SHP77 treated with DMSO at 0.1 percent for 48 hours (cell line): Measurements from ENCODE around the gene MIA3.
"Not testable (repeated sequence)": the region's sequence is repeated elsewhere in the genome, so short reads cannot be mapped to it uniquely, and the experiment has no call there.

Experiments
- DNase-seq: peaks from one replicate; lab custom pipeline; 2025; lab: John Stamatoyannopoulos, UW

Gene MIA3

DNA sequence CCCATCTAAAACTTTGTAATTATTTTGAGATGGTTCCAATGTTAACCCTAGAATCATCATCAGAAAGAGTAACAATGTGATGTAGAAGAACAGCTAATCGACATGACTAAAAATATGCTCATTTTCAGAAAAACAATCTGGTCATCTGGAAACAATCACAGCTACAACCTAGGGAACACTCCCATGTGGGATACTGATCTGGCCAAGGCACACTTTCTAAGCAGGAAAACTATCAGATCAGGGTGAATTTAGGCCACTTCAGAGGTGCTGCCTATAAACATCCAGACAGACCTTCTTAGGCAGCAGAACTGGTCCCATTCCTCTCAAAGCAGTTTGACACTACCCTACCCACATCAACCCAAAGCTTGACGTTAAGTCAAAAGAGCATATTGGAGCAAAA is 51.2 kb downstream of the MIA3 start:
- not testable (repeated sequence) for DNase-seq

DNA sequence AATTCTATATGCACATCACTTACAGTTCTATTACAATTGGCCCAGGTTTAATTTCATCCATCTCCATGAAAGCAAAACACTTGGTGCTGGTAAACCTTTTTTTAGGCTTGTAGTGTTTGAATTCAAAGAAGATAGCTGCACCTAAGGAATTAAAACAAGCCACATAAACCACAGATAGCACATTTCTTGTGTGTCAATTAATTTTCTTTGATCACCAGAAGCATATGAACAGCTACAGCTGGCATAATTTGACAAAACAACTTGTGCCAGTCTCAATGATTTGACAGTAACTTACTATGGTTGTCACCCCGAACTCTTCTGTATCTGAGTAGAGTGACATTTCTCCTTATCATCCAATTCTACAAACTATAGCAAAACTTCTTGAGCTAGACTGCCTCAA is 52.2 kb downstream of the MIA3 start:
- DNase-seq: no peak

DNA sequence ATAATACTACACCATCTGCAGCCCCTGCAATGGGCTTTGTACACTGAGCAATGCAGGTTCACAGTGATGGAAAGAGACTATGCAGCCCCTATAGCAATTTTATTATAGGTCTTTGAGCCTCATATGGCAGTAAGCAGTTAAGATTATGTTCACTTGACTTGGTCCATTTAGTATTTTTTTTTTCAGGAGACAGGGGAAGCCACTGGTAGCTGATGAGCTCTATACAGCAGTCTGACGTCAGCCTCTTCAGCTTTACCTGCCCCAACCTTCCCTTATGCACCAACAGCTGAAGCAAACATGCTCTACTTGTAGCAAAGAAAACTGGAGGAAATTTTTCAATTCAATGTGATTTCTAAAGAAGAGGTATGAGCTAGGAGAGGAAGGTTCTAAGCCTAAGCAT is 62.2 kb downstream of the MIA3 start:
- no peak for DNase-seq

- no peak for DNase-seq
Observed at GRCh38 chr1:222691016-222691415, 73.1 kb downstream of the MIA3 start.

- DNase-seq: no peak
Observed at GRCh38 chr1:222694927-222695326, 77.0 kb downstream of the MIA3 start.

GRCh38 chr1:222696741-222697140 is 78.8 kb downstream of the MIA3 start:
- DNase-seq: no peak

DNA sequence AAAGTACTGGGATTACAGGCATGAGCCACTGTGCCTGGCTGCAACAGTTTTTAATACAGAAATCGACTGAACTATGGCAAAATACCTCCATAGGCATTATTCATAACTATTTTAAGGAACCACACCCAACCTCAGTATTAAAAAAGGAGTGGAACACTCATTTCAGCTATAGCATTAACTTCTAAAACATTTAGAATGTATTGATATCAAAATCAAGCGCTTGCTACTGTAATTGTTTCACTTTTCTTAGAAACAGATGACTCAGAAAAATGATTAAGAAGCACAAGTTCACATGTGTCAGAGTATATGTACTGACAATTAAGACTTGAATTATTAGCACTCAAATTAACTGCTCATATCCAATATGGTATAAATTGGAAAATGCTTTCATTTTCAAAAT is 79.3 kb downstream of the MIA3 start:
- DNase-seq: no peak

DNA sequence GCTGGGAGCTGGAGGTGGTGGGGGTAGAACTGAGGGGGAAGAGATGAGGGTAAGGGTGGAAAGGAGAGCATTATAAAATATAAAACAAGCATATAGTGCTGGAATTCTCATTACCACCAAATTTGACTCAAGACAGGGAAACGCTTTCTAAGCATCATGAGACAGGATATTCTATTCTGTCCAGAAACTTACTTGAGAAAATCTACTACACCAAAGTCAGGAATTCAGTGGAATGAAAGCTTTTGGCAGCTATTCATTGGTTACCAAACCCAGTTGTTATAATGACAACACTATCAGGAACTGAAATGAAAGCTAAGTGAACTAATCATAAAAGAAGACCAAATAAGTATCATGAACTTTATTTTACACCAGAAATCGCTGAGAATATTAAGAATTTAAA is 79.9 kb downstream of the MIA3 start:
- no peak for DNase-seq

DNA sequence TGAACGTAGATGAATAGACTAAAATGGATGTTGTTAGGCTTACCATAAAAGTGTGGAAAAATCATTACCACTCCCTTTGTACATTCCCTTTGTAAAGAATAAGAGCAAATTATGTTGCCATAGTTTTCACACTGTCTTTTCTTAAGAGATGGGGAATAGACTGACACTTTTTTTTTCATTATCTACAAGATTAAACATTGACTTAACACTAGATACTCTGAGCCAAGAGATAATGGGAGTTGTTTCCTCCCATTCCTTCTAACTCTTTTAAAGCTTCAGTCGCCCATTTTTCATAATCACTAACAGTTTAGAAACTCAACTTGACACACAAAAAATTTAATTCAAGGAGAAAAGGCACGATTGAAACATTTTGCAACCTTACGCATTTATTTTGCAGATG is 84.3 kb downstream of the MIA3 start:
- DNase-seq: no peak

DNA sequence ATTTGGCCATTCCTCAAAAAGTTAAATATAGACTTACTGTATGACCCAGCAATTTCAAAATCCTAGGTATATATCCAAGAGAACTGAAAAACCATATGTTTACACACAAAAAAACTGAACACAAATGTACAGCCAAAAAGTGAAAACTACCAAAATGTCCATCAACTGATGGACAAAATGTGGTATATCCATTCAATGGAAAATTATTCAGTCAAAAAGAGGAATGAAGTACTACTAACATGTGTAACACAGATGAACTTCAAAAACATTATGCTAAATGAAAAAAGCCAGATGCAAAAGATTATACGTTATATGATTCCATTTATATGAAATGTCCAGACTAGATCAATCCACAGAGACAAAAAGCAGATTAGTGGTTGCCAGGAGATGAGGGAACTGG is 86.4 kb downstream of the MIA3 start:
- no peak for DNase-seq

DNA sequence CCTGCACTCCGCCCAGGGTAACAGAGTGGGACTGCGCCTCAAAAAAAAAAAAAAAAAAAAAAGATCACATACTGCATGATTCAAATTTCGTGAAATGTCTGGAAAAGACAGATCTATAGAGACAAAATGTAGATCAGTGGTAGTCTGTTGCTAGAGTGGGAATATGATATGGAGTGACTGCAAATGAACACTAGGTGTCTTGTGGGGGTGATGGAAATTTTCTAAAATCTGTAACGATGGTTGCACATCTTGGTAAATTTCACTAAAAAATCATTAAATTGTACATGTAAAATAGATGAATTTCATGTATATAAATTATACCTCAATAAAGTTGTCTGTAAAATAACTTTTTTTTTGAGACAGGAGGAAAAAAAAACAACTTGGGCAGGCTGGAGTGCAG is 88.9 kb downstream of the MIA3 start:
- no peak for DNase-seq

- DNase-seq: no peak
Observed at GRCh38 chr1:222709700-222710153, 91.8 kb downstream of the MIA3 start.

DNA sequence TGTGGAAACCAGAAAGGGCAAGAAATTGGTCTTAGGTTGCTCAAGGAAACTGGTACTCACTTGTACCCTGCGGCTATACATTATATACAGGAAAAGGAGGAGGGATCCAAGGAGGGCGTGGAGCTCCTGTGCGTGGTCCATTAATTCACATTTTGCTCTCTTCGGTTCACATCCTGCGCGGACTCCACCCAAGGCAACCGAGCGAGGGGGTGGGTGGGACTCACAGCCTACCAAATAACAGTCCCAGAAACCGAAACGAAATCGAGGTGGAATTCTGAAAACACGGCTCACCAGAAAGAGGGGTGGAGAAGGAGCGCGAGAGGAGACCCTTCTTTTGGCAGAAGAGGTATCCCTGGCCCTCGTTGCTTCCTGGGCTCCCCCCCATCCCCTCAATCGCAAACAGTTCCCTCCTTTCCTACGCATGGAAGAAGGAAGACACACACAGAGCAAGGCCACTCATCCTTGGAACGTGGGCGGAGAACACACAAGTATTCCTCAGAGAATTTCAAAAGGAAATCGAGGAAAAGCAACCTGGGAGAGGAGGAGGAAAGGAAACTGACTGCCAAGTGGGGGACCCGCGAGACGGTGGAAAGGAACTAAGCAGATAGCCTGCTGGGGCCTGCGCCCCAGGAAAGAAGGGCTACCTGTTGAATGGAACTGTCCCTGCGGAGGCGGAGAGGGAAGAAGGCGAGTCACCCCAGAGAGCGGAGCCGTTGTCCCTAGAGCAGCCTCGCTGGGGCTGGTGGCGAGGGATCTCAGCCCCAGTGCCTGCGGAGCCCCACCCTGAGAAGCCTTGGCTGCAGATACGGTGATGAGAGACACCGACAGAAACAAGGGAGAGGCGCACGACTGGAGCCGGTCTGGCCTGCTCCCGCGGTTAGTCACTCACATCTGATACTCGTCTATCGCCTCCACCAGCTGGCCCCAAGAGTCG is 93.7 kb downstream of the MIA3 start:
- DNase-seq: no peak

- DNase-seq: peak; percentile 66
Observed at GRCh38 chr1:222712253-222713090, 94.6 kb downstream of the MIA3 start, which contains the start of the genes AIDA and BROX. TSS of gene AIDA (minus strand) at chr1:222712491. CDS start at chr1:222712317, 174 bp downstream. TSS of gene BROX (plus strand) at chr1:222712564. CDS start at chr1:222715700, 3,136 bp downstream.

DNA sequence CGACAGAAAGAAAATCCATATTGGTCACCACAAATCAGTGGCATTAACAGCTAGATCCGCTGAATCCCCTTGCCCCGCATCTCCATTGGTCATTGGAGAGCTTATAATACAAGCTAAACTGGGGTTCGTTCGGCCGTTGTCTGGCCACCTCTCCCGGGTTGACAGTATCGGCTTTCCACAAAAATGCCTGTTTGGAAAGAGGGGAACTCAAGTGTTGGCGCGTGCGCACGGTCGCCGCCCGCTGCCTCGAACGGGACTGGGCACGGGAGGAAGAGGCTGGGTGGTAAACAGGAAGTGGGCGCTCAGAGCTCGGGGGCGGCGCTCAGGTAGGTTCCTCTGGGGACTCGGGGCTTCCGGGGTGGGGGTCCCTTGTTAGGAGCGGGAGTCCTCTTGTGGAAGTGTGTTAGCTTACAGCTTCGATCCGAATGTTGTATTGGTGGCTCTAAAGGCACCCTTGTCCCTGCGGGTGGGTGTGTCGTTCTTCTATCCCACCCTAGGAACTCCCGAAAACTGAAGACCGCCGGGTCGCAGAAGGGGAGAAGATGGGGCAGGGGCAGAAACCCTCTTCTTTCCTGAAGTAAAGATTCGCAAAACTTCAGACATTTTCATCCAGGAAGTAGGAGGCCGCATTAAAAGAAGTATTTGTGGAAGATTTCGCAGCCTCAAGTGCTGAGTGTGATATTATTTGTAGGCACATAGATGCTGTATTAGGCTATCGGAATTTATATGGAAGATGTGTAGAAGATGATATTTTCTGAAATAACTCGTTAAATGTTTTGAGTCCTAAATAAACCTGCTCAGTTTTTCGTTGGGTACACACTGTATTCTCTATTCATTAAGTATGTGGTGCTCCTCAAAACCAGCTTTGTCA is 95.4 kb downstream of the MIA3 start:
- peak; percentile 94 for DNase-seq

DNA sequence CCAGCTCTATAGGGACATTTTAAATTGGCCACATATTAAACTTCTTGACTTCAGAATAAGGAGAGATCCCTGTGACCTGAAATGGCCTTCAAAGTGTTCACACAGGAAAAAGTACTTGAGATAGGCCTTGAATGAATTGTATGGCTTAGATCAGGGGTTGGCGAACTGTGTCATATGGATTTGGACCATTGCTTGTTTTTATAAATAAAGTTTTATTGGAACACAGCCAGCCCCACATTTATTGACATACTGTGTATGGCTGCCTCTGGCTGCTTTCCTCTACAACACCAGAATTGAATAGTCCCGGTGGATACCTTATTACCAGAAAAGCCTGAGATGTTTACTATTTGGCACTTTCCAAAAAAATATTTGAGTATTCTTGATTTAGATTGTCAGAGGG is 98.5 kb downstream of the MIA3 start:
- no peak for DNase-seq
